ENCODE data around the gene HSPA1L. TPM values are rescaled to one million over a fixed set of nuclear protein-coding genes. Genes with fewer than 3 reads are reported as not detected.

HSPA1L gene
- total RNA-seq, 1 donor from 2014 or later = 5.7 TPM

DNA sequence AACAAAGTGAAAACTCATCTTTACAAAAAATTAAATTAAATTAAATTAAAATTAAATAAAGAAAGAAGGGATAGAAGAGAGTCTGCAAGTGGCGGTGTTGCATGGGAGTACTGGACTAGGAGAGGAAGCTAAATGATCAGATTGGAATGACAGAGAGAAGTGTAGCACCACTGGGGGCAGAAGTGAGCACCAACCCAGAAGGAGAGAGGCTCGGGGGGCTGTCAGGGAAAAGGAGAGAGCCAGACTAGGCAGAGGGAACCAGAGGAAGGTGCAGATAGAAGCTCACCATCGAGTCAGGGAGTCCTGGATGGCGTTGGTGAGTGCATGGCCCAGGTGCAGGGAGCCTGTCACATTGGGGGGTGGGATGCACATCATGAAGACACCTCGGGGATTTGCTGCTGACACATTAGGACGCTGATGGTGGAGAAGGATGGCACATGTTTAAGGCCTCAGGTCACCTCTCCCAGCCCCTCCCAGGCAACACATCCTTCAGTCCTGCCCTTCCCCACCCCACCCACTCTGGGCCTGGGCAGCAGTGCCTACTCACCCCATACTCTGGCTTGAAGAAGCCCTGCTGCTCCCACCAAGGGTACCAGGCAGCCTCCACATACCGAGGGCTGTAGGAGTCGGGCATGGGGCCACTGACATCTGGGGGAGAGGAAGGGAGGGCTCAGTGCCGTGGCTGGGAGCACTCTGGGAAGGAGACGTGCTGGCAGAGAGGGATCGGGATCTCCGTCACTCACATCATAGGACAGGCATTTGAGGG, 23.6 kb downstream of the HSPA1L start:
- FAIRE-seq = no peak

DNA sequence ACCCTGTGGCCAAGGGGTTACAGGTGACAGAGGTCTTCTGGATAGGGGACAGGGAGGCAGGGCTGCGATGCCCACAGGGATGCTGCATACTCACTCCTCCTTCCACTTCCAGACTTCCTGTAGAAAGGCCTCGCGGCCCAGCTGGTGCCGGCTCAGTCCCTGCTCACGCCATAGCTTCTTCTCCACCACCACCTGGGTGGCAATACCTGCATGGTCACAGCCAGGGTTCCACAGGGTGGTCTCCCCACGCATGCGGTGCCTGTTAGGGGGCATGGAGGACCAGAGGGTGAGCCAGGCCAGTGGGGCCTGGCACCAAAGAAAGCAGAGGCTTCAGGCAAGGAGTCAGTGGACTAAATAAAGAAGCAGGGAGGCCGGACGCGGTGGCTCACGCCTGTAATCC, 29.6 kb downstream of the HSPA1L start:
- DNase-seq (ENCODE audit: low spot score in 2 of 2) = no peak
- no peak for FAIRE-seq

More for the DNA sequence above, 23.6 kb downstream of the HSPA1L start:
- peak; percentile 45 to 71 for DNase-seq (ENCODE audit: low spot score in 2 of 2)

DNA sequence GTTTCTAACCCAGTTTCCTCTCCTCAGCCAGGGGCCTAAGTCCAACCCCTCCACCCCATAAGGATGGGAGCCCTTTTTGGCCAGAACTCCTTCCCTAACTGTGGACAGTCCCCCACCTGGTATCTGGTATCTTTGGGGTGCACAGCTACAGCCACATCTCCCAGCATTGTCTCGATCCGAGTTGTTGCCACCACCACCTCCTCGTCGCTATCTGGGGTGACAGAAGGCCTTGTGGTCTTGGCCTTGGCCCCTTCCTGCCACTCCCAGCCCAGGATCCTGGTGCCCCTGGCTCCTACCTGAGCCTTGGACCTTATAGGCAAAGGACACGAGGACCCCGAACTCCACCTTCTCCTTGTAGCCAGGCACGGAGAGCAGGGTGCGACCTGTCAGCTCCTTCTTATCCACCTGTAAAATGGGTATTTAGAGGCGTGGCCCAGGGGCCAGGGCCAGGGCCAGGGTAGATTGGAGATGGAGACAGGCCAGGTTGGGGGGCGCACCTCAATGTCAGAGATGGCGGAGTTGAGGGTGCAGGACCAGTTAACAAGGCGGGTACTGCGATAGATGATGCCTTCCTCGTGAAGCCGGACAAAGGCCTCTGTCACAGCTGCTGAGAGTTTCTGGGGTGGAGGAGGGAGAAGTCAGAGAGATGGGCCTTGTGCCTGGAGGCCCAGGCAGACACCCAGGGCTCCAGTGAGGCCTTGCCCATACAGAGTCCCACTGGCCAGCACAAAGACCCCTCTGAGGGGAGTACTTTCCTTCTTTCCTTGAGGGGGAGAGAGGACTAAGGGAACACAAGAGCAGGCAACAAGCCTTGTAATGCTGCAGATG, 30.8 kb downstream of the HSPA1L start:
- DNase-seq (ENCODE audit: low spot score in 2 of 2) = no peak
- no peak for FAIRE-seq

DNA sequence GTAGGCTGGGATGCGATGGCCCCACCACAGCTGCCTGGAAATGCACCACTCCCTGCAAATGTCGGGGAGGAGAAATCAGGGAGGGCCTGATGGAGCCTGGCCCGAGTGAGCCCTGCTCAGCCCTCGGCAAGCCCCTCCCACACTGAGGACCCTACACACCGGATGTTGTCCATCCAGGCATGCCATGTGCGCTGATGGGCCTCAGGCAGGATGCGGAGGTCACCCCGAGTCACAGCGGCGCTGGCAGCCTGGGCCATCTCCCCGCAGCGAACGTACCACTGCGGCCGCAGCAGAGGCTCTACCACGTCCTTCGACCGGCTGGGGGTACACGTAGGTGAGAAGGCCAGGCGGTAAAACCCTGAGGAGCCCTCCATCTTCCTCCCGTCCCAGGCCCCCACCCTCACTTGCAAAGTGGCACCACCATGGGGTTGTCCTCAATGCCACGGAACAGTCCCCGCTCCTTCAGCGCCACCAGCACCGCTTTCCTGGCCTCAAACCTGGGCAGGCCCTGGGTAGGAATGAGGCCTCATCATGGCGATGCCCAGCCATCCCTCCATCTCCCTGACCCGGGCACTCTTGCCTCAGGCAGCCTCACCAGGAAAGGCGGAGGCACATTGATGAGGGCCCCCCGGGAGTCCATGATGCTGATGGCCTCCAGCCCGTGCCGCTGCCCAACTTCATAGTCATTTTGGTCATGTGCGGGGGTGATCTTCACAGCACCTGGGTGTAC, 32.8 kb downstream of the HSPA1L start:
- FAIRE-seq (no peak), DNase-seq (ENCODE audit: low spot score in 2 of 2) (no peak)

DNA sequence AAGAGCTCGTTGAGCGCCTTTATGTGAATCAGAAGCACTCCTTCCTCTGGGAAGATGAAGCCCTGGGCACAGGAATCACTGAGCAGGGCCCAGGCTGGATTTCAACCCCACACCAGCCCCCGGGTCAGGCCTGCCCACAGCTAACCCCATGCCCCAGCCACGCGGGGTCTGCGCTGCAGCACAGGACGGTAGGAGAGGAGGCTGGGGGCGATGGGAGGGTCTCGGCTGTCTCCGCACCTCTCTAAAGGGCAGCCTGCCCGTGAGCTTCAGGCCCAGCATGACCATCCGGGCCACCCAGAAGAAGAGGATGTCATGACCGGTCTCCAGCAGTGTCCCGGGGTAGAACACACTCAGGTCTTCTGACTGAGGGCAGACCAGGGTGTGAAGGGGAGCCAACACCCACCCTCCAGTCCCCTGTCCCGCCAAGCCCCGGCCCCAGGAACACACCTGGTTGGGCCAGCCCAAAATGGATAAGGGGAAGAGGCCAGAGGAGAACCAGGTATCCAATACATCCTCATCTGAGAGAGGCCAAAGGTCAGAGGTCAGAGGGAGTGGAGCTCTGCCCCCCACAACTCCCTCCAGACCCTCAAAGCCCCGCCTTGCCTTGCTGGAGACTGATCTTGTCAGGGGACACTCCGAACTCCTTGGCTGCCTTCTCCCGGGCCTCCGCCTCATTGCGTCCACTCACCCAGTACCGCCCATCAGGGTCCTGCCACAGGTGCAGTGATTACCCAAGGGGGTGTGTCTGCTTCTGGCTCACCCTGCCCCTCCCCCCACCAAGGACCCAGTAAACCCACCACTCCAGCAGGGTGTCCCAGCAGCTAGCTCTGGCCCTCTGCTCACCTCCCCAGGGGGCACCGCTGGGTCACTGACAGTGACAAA, 33.6 kb downstream of the HSPA1L start:
- FAIRE-seq = no peak

DNA sequence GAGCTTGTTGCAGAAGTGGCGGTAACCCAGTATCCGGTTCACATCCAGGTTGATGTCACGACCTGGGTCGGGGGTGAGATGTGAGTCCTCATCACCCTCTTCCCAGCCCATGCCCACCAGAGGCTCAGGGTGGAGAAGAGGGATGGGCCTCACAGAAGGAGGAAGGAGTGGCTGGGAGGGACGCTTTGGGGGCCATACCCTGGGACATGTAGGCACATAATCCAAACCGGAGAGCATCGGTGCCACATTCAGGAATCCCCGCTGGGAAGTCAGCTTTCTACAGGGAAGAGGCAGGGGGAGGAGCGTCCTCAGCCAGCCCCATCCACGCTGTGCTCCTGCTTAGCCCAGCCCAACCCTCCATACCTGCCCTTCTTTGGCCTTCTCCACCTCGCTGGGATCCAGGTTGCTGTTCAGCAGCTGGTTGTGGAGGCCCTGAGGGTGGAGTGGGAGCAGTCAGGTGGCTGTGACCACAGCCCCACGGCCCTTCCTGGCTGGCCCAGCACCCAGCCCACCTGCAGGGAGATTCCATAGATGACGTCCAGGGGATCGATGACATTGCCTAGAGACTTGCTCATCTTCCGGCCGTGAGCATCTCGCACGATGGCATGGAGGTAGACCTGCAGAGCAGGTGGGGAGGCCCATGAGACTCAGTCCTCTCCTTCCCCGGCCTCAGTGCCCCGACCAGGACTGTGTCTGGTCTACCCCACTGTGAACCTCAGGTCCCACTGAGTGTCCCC, 34.4 kb downstream of the HSPA1L start:
- no peak for FAIRE-seq

More for the DNA sequence above, 33.6 kb downstream of the HSPA1L start:
- DNase-seq (ENCODE audit: low spot score in 2 of 2) = no peak

DNA sequence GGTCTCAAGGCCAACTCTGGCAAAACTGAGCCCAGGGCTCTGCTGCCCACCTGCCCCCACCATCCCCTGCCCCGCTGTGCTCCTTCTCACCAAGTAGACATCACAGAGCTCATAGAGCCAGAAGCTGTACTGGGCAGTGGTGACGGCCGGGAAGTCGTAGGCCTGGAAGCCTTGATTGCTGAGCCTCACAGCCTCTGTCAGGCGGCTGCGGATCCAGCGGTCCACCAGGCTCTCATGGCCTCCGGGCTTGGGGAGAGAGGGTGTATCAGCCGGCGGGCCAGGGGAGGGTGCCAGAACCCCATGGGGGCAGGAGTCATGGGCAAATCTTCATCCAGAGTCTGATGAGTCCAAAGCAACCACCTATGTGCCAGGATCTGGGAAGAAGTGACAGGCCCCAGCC, 35.2 kb downstream of the HSPA1L start:
- FAIRE-seq (no peak), DNase-seq (ENCODE audit: low spot score in 2 of 2) (no peak)

More for the DNA sequence above, 34.4 kb downstream of the HSPA1L start:
- no peak for DNase-seq (ENCODE audit: low spot score in 2 of 2)

DNA sequence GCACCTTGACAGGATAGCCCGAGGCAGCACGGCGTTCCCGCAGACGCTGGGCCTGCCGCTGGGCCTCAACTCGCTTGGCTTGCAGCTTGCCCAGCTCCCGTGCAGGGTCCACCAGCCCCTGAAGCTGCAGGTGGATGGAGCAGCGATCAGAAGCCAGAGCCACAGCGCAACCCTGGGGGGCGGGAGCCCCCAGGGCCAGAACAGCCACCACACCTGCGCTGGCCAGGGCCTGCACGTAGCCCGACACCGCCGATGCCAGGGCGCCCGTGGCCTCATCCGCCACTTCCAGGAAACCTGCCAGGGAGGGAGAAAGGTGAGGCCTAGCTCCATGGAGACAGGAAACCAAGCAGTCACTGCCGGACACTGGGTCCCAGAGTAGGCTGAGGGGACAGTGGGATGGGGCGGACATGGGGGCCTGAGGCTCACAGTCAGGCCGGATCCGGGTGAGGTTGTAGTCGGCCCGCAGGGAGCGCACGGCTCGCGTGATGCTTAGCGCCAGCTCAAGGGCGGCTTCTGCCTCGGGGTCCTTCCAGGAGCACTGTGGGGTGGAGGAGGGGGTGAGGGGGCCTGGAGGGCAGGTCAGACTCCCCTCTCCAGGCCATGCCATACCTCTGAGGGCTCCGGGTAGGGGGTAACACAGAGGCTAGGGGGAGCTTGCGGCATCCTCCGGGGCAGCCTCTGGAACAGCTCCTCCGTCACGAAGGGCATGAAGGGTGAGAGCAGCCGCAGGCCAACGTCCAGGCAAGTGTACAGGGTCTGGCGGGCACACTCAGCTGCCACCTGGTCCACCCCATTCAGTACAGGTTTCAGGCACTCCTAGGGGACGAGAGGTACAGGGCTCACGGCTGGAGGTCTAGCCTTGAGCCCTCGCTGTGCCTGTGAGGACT, 35.8 kb downstream of the HSPA1L start:
- FAIRE-seq = no peak

DNA sequence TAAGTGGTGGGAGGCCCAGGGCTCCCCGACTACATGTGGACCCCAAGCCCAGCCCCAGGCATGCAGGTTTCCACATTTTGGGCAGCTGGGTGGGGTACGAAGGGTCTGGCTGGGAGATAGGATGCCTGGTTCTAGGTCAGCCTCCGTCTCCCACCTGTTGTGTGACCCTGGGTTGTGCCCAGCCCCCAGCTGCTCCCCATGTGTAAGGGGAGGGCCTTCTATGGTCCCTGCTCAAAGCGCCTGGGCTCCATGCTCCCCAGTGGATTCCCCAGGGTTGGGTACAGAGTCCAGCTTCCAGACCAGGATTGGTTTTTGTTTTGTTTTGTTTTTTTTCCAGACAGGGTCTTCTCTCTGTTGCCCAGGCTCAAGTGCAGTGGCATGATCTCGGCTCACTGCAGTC, 36.9 kb downstream of the HSPA1L start:
- no peak for FAIRE-seq

More for the DNA sequence above, 35.8 kb downstream of the HSPA1L start:
- DNase-seq (ENCODE audit: low spot score in 2 of 2) = no peak

DNA sequence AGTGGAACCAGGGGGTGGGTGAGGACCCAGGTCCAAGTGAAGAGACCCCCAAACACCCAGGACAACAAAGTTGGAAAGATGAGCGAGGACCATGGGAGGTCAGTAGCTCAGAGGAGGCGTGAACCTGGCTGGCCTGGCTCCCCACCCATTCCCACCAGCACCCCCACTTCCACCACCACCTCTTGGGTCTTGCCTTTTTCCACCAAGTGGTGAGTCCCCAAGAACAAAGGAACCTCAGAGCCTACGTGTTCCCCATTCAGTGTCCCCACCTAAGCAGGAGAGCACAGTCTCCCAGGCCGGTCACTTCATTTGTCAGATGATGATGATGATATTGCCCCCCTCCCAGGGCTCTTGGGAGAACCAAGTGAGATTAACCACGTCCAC, 37.4 kb downstream of the HSPA1L start:
- DNase-seq (ENCODE audit: low spot score in 2 of 2) (no peak), FAIRE-seq (no peak)

More for the DNA sequence above, 36.9 kb downstream of the HSPA1L start:
- no peak for DNase-seq (ENCODE audit: low spot score in 2 of 2)

DNA sequence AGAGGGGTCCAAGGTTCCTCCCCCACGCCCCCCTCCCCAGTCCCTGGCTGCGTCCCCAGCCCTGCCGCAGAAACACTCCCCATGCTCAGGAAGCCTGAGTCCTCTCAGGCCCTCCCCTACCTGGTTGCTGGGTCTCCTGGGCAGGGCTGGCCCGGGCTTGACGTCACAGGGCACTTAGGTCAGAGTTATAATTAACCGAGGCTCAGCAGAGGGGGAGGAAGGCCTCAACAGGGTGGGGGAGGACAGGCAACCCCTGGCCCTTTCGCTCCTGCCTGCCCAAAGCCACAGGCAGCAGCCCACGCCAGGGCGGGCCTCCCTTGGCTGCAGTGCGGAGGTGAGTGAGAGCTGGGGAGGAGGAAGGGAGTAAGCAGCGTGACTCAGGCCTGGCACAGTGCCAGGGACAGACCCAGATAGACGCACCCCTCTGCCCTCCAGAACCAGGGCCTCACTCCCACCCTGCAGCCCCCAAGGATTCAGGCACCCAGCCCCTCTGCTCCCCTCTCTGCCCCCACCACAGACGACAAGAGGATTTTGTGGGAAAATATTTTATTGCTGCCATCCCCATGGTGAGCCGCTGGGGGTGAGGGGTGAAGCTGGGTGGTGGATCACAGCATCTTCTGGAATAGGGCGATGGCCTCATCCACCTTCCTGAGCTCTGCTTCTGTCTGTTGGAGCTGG, 38.0 kb downstream of the HSPA1L start, which contains the start of gene VWA7:
TSS of gene VWA7 (minus strand) at position 340 of the 678 bp plus-strand sequence. CDS start 549 bp downstream, outside the sequence.
- DNase-seq (ENCODE audit: low spot score in 2 of 2) (peak in 1 of 2 donors; percentile 78), FAIRE-seq (no peak)

DNA sequence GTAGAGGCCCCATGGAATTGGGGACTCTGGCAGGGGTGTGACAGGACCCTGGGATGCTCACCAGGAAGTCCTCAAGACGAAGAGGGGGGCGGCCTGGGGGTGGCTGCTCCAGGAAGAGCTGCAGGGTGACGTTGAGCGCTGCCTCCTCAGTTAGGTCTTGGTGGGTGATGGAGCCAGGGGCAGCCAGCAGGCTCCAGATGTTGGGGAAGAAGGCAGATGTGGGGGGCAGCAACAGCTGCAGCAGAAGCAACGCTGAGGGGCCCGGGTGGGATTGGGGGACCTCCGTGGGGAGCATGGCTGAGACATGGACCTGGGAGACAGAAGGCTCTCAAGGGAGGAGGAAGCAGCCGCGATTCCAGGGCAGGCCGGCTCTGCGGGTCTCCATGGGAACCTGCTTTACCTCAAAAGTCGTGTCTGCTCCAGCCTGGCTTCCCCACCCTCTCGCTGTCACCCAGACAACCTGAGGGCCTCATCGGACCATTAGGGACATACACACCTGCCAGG, 38.5 kb downstream of the HSPA1L start:
- DNase-seq (ENCODE audit: low spot score in 2 of 2) (no peak), FAIRE-seq (no peak)

DNA sequence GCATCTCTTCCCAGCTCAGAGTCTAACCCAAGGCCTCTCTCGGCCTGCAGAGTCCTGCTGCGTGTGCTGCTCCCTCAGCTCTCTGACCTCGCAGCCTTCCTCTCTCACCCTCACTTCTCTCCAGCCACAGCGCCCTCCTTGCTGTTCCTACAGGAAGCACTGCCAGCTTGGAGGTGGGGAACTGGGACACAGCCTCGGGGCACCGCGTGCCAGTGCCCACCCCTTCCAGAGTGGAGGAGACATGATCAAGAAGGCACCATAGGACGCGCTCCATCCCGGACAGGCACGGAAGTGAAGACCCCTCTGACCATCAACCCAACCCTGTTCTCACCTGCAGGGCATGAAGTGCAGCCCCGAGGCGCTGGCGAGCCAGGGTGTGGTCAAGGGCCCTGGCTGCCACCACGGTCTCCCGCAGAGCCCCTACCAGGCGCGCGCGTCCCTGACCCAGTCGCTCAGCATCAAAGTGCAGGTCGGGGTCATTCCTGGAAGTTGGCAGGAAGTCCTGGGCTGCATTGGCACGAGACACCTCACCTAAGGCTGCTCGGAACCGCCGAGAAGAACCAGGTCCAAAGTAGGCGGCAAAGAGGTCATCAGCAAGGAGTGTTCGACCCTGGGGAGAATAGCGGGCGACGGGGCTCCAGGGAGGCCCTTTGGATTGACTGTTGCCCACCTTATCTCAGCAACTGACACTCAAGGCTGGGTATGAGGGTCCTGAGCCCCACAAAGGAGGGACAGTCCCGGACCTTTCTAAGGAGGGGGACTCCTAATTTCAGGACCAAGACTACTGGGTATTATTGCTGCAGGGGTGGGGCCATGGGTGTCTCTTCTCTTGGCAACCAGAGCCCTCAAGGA, 39.2 kb downstream of the HSPA1L start:
- no peak for FAIRE-seq
- no peak for DNase-seq (ENCODE audit: low spot score in 2 of 2)

DNA sequence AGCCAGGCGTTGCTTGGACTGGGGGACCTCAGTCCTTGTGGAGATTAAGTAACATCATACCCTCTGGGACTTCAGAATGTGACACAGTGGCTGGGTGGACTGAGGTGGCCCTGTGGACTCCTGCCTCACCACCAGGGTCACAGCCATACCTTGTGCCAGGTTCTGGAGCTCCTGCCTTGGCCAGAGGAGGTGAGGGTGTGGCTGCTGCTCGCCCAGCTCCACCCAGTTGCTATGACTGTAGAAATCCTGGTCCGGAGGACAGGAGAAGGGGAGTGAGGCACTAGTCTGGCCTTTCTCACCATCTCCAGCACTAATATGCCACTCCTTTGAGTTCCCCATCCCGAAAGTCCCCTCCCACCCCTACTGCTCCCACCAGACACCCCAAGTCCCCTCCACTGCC, 39.9 kb downstream of the HSPA1L start:
- DNase-seq (ENCODE audit: low spot score in 2 of 2) (no peak), FAIRE-seq (no peak)

DNA sequence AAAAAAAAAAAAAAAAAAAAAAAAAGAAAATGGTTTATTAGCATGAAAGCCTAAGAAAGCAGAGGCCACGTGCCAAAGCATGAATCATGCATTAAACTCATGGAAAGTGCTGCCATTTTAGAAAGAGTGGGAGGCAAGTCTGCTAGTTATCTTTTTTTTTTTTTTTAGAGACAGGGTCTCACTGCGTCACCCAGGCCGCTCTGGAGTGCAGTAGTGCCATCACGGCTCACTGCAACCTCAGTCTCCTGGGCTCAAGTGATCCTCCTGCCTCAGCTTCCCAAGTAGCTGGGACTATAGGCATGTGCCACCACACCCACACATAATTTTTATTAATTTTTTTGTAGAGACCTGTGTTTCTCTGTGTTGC, 43.1 kb downstream of the HSPA1L start:
- FAIRE-seq = no peak
- no peak for DNase-seq (ENCODE audit: low spot score in 2 of 2)

DNA sequence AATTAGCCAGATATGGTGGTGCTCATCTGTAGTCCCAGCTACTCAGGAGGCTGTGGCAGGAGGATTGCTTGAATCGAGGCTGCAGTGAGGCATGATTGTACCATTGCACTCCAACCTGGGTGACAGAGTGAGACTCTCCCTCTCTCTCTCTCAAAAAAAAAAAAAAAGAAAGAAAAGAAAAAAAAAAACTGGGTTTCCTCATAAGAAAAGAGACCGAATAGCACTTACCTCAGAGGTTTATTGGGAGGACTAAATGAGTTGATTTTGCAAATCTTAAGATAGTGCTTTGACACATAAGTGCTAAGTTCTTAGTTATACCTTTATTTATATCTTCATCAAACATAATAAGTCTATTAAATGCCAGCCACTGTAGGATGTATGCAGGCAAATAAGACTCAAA, 44.2 kb downstream of the HSPA1L start:
- FAIRE-seq = no peak

More for the DNA sequence above, 44.2 kb downstream of the HSPA1L start:
- DNase-seq (ENCODE audit: low spot score in 2 of 2) = no peak
